ENCODE measurements around the gene MUC16. TPM values are rescaled to one million over a fixed set of nuclear protein-coding genes. Genes with fewer than 3 reads are reported as not detected.
"Not testable (repeated sequence)": the region's sequence is repeated elsewhere in the genome, so short reads cannot be mapped to it uniquely, and the experiment has no call there.

Gene MUC16
- not detected for total RNA-seq

- POLR2A ChIA-PET = no interaction called here
- CTCF ChIA-PET = no interaction called here
Measured at GRCh38 chr19:9009935-9010651, at the start of gene MUC16. Gene MUC16, minus strand, starts transcription at chr19:9010409.

GRCh38 chr19:9058905-9059667 is 48.9 kb upstream of the MUC16 start:
- ChIA-PET POLR2A (interaction anchor here (0.6 kb wide), 2 partner anchors 47 to 370 kb away, joined by 3 read pairs; no protein-coding TSS in a partner anchor), CTCF (no interaction called here)

GRCh38 chr19:9057505-9058258 is 47.5 kb upstream of the MUC16 start:
- ChIA-PET POLR2A (interaction anchor here (0.7 kb wide), 1 partner anchor 111 kb away, joined by 3 read pairs; no protein-coding TSS in a partner anchor), CTCF (no interaction called here)

- CTCF ChIA-PET = not testable (repeated sequence)
Measured at GRCh38 chr19:9056131-9056530, 45.9 kb upstream of the MUC16 start.

GRCh38 chr19:9054765-9055164 is 44.6 kb upstream of the MUC16 start:
- POLR2A ChIA-PET = no interaction called here

More at GRCh38 chr19:9056131-9056530, 45.9 kb upstream of the MUC16 start:
- POLR2A ChIA-PET = not testable (repeated sequence)

GRCh38 chr19:9054207-9054606 is 44.0 kb upstream of the MUC16 start:
- POLR2A ChIA-PET = no interaction called here

More at GRCh38 chr19:9054765-9055164, 44.6 kb upstream of the MUC16 start:
- CTCF ChIA-PET = no interaction called here

GRCh38 chr19:9053674-9054073 is 43.5 kb upstream of the MUC16 start:
- CTCF ChIA-PET, POLR2A ChIA-PET: not testable (repeated sequence)

More at GRCh38 chr19:9054207-9054606, 44.0 kb upstream of the MUC16 start:
- CTCF ChIA-PET = no interaction called here

GRCh38 chr19:9052894-9053293 is 42.7 kb upstream of the MUC16 start:
- POLR2A ChIA-PET = no interaction called here
- CTCF ChIA-PET = no interaction called here

- ChIA-PET POLR2A (no interaction called here), CTCF (no interaction called here)
Measured at GRCh38 chr19:9046694-9047093, 36.5 kb upstream of the MUC16 start.

- POLR2A ChIA-PET = no interaction called here
Measured at GRCh38 chr19:9044449-9044848, 34.2 kb upstream of the MUC16 start.

GRCh38 chr19:9043524-9043923 is 33.3 kb upstream of the MUC16 start:
- POLR2A ChIA-PET = no interaction called here
- CTCF ChIA-PET = no interaction called here

More at GRCh38 chr19:9044449-9044848, 34.2 kb upstream of the MUC16 start:
- CTCF ChIA-PET = no interaction called here

- CTCF ChIA-PET = no interaction called here
- POLR2A ChIA-PET = no interaction called here
Measured at GRCh38 chr19:9041023-9041422, 30.8 kb upstream of the MUC16 start.

GRCh38 chr19:9040131-9040530 is 29.9 kb upstream of the MUC16 start:
- CTCF ChIA-PET = no interaction called here
- POLR2A ChIA-PET = no interaction called here

- ChIA-PET POLR2A (no interaction called here), CTCF (no interaction called here)
Measured at GRCh38 chr19:9039728-9040127, 29.5 kb upstream of the MUC16 start.

- POLR2A ChIA-PET = no interaction called here
- CTCF ChIA-PET = no interaction called here
Measured at GRCh38 chr19:9037400-9038062, 27.3 kb upstream of the MUC16 start.

- CTCF ChIA-PET = no interaction called here
- POLR2A ChIA-PET = no interaction called here
Measured at GRCh38 chr19:9032136-9032631, 22.0 kb upstream of the MUC16 start.

- ChIA-PET CTCF (interaction anchor here (0.7 kb wide), 1 partner anchor 756 kb away, joined by 3 read pairs; no protein-coding TSS in a partner anchor), POLR2A (no interaction called here)
Measured at GRCh38 chr19:9018163-9018875, 8.1 kb upstream of the MUC16 start.

- POLR2A ChIA-PET = no interaction called here
- CTCF ChIA-PET = no interaction called here
Measured at GRCh38 chr19:9014803-9015202, 4.6 kb upstream of the MUC16 start.

- CTCF ChIA-PET = no interaction called here
- POLR2A ChIA-PET = no interaction called here
Measured at GRCh38 chr19:9013988-9014387, 3.8 kb upstream of the MUC16 start.
